ENCODE measurements around the gene DEFB110.

DEFB110 gene

DNA sequence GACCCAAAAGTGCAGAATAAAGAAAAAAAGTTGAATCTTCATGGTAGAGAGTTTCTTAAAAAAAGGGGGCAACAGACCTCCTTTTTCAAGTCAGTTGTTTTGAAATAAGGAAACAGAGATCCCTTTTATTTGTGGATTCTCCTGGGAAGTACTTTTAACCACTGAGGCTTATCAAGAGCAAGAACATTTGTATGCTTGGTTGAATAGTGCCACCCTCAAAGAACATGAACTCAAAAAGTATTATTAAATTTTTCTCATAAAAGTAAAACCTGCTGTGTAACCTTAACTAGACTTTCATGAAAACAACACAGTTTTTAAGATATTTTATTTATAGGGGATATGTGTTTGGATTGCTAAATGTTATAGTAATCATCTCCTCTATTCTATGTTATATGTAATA, at the start of gene DEFB110:
TSS of gene DEFB110 (minus strand) at position 101 of the 400 bp plus-strand sequence. CDS start at position 42, 59 bp downstream.
- no peak for DNase-seq

DNA sequence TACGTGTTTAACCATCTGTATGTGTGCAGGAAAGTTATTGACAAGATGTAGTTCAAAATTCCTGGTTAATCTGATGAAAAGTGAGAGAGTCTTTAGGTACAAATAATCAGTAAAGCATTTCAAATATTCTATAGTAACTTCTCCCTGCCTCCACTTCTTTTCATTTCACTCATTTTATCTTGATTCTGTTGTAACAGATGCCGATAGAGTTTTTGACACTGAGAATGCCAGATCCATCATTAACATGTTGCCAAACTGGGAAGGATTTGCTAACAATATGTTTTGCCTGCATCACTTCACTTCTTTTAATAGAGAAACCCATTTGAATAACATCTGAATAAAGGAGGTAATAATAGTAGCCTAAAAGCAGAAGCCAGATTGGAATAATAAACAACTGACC, 48.3 kb upstream of the DEFB110 start:
- no peak for DNase-seq

DNA sequence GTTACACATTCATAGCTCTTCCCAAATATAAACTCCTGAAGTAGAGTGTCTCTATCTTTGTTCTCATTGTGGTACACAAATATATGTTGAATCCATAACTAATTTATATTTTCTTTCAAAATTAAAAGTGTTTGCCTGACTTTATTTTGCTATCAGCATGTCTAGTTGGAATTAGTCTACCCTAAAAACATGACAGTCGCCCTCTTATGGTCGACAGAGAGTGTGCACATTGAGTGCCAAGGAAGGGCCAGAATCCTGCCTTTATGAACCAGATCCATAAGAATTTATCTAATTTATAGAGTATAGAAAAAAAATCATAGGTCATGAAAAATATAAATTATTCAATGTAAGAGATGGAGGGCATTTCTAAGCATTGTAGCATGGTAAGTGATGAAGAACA, 40.3 kb upstream of the DEFB110 start:
- no peak for DNase-seq

DNA sequence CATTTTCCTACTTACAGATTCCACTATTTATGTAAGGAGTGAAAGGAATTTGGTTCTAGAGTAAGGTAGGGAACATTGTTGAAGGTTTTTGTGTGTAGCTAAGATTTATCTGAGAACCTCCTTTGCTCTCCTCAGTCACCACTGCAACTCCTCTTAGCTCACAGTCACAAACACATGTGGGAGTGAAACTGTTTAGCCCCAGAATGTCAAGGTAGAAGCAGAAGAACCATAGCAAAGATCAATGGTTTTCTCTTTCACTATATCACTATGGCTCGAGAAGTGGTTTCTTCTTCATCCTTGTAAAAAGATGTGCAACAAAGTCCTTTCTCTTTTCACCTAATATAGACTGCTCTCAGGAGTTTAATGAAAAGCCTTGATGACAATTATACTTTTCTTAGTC, 34.4 kb upstream of the DEFB110 start:
- no peak for DNase-seq

DNA sequence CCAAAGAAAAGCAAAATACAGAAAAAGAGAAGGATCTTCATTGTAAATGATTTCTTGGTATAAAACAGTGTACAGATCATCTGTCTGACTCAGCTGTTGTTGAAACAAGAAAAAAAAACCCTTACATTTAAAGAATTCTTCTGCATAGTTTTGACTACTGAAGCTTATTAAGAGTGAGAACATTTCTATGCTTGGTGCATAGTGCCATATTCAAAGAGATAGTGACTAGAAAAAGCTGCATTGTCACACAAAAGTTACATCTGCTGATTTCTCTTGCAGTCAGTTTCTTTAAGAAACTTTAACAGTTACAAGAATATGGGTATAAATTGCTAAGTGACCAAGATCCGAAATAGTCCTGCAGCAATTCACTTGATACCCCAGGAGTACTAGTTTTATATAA, 28.0 kb upstream of the DEFB110 start, which contains the start of gene DEFB112:
TSS of gene DEFB112 (minus strand) at position 101 of the 400 bp plus-strand sequence. CDS start at position 41, 60 bp downstream.
- no peak for DNase-seq

DNA sequence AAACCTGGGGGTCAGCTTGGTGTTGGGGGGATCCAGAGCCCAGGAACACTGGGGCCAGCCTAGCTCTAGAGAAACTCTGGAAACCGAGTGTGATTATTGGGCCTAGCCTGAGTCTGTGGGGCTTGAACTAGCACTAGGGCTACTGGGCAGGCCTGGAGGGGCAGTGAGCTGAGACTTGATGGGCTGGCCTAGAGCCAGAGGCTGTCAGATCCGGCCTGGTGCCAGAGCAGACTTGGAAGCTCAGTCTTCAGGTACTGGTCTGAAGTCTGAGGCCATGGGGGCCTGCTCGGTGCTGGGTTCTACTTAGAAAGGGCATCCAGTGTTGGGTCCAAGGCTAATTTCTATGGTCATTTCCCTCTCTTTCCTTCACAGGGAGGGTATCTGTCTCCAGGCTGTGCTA, 25.2 kb upstream of the DEFB110 start:
- no peak for DNase-seq

DNA sequence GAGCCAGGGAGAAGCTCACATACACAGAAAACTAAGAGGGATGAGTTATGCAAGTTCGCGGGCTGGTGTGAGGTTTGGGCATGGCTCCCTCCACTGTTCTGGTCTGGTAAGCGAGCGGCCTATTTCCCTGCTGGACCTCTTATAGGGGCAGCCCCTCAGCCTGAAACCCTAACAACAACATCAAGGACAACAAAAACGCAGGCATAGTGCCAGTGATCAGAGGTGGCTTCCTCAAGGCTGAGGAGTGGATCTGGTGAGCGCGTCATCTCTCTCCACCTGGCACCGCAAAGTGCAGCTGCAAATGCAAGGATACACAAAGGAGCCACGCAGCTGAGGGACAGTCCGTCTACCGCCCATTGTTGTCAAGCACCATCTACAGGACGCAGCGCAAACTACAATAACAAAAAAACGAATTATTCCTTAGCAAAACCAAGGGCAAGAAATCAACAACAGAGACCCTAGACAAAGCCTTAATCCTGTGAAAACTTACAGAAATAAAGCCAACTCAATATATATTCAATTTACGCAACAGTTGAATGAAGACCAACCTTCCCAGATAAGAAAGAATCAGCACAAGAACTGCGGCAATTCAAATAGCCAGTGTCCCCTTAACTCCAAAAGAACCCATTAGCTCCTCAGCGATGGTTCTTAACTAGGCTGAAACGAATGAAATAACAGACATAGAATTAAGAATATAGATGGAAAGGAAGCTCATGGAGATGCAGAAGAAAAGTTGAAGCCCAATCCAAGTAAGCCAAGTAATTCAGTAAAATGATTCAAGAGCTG, 9.2 kb upstream of the DEFB110 start:
- no peak for DNase-seq

DNA sequence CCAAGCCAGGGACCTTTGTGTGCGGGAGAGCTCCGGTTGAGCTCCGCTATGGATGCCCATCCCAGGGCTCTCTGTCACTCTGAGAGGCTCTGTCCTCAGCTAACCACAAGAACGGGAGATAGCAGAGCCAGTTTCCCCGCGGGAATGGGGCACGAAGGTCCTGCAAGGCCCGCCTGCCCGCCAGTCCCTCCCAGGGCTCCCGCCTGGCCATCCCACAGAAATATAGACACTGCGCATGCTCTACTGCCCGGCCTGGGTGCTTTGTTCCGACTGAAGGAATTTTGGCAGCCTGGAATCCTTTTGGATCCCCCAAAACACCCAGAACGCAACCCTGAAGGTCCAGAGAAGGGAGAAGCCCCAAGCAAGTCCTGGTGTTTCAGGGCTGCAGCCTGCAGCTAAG, 8.6 kb upstream of the DEFB110 start:
- no peak for DNase-seq

DNA sequence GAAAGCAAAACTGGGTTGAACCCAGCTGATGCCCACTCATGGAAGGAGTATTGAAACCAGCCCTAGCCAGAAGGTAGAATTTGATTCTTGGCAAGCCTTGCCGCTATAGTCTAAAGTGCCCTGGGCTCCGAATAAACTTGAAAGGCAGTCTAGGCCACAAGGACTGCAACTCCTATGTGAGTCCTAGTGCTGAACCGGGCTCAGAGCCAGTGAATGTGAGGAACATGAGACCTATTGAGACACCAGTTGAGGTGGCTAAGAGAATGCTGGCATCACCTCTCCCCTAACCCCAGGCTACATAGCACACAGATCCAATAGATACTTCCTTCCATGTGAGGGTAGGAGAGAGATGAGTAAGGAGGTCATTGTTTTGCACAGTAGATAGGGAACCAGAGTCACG, 3.5 kb upstream of the DEFB110 start:
- no peak for DNase-seq

DNA sequence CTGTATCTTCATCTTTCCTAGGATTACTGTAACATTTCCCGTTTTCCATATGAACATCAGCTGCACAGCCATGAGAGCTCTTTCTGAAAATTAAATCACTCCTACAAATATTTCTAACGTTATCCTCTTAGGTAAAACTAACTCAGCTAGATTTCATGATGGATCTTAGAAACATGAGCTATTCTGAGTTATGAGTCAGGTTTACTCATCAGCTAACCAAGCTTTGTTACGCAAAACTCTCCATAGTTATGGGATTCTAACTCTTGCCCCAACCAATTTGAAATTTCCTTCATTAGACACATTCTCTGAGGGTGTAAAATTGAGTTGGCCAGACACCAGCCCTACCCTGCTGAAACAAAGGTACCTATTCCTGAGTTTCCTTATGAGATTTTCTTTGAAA, 14.0 kb downstream of the DEFB110 start:
- no peak for DNase-seq

DNA sequence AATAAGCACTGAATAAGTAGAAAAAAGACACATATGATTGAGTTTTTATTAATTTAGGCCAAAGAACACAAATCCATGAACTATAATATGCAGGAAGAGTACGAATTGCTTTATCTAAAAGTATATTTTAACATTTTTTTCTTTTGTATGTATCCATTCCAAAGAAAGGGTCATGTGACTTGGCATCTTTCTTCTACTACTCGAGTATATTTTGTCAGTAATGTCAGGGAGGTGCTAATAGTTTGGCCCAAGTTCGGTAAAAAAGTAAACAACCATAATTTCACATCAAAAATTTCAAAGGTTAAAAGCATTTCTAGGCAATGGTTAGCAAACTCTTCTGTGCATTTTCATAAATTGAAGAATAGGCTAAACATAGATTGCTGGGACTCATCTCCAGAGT, 18.7 kb downstream of the DEFB110 start:
- no peak for DNase-seq

DNA sequence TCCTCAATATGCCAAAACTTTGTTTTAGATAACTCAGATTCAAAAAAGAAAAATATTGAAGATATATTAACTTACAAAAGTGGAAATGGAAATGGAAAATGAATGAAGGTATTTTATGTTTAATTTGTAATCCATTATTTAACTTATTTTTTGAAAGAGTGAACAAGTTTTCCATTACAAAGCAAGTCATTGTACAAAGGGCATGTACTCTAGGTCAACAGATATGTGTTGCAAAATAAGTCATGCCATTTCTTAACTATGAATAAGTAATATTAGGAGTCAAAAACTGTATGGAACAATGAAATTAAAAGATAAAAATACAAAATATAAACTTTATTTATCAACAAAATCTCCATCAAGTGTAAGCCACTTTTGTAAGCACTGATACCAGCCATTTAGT, 26.5 kb downstream of the DEFB110 start:
- DNase-seq, result no peak

DNA sequence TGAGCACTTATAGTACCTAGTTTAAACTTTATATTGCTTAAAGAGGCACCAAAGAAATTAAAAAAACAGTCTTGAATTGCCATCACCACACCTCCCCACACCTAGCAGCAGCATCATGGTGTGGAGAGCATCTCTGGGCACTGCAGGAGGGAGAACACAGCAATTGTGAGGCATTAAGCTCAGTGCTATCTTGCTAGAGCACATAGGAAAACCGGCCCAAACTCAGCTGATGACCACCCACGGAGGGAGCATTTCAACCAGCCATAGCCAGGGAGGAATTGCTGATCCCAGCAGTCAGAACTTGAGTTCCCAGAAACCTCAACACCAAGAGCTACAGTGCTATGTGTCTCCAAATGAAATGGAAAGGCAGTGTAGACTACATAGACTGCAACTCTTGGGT, 32.9 kb downstream of the DEFB110 start:
- no peak for DNase-seq

DNA sequence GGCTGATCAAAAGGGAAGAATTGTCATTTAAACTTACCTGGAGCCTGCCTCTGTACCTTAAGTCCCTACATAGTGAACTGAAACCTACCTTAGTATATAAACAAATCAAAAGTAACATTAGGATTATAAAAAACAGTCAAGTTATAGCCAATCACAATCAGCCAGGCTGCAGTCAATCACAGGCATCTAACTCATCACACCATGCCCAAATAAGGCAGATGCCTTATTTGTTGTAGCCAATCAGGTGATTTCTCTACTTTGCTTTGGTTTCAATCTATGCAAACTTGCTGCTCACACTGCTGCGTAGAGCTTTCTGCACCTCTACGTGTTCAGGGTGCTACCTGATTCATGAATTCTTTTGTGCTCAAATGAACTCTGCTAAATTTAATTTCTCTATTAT, 34.0 kb downstream of the DEFB110 start:
- no peak for DNase-seq

DNA sequence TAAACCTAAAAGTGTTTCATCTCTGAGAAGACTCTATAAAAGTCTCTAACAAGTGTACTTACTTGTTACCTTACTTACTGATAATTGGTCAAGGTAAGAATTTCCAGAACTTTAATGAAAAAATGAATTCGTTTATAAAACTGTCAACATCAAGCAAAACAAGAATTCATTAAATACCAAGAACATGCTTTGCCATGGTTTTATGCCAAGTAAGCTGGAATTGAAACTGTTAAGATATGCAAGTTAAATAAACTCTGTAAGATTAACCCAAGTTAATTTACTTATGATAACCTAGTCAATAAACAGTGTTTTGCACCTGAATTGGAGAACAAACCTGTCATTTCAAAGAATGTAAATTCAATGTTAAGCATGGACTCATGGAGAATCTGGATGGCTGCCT, 35.2 kb downstream of the DEFB110 start:
- DNase-seq, result no peak

DNA sequence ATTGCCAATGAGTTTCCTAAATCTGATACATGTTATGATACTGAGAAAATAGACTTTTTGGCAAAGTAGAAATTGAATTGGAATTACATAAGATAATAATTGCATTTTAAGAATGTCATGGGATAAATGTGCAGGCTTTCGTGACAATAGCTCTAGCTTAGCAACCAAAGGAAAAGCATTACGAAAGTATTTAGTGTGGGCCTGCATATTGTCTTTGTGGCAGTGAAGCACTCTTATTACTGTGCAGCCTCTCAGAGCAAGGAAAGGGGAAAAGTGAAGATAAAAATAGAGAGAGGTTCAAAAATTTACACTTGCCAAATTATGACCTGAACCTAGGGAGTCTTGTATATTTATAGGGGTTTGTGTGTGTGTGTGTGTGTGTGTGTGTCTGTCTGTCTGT, 39.7 kb downstream of the DEFB110 start:
- no peak for DNase-seq

DNA sequence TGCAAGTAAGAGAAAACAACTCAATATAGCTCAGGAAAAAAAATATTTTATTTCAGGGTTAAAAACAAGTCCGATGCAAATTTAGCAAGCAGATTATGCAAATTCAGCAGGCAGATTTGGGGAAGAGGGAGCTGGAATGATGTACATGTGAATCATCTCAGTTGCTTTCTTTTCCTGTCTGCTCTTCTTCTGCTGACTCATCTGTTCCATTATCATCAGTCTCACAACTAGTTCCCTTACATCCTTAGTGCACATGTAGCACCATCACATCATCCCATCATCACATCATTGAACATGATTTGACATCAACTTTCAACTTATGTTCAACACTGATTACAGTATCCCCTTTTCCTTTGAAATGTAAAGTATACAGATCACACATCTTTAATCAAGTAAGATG, 40.9 kb downstream of the DEFB110 start:
- DNase-seq, result no peak

DNA sequence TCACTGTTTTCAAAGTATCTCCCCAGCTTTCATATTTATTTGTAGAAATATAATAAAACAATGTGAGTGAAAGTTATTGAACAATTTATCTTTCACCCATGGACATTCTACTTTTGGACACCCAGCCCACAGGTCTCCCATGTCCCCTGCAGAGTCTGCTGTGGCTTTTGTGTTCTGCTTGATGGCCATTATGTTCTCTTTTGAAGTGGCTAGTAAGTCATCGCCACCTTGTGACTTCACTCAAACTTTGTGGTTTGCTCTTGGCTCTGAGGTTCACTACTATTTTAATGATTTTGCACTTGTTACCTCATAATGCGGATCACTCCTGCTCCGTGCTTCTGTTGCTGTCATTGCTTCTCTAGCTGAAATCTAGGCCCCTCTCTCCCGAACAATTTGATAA, 42.2 kb downstream of the DEFB110 start:
- DNase-seq, result no peak

DNA sequence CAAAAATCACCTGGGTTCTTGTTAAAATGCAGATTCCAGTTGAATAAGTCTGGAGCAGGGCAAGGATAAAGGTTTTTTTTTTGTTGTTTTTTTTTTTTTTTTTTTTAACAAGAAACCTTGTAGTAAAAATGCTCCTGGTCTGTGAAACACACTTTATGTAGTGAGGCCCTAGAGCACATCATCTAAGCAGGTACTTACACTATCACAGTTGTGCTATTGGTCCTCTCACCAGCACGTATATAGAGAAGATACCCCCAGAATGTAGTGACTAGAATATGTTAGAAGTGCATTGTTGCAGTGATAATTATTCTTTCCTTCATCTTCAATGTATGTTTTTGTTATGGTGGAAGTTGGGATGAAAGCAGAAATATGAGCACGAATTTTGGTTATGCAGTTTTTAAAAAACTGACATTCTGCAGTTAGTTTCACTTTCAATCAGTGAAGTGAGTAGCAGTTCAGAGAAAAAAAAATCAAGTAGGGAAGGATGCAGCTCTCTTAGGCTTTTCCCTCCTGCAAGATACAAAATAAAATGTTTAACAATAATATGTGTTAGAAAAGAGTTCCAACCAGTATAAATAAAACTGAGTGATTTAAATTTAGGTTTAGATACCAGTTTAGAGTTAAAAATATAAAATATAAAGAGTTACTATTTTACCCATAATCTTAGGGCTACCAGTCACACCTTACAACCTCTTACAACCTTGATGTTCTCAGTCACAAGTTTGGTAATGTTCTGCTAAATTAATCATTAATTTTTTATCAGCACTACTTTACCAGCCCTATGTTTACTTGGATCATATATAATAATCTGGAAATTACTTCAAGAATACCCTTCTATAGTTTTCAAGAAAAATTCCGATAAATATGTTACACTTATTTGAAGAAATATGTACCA, 43.2 kb downstream of the DEFB110 start:
- DNase-seq, result no peak

DNA sequence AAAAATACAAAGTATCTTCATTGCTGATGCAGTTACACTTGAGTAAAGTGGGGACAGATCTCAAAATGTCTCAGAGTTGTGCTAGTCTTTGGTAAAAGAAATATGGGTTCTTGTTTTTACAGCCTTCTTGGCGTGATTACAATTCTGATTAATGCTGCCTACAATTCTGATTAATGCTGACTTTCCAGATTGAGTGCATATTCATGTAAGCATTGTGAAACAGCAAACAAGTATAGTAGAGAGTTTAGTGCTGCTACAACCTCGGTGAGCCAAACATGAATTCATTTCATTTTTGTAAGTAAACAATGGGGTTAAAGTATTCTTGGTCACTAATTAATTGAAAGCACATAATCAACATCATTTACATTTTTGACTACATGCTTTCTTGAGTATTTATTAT, 52.2 kb downstream of the DEFB110 start, which contains the start of gene DEFB113:
TSS of gene DEFB113 (minus strand) at position 21 of the 400 bp plus-strand sequence. CDS start at position 21, 0 bp downstream.
- DNase-seq, result no peak
